Lung (tissue), 12 donors: ENCODE results near the gene FARP1. TPM values are rescaled to one million over a fixed set of nuclear protein-coding genes. Genes with fewer than 3 reads are reported as not detected.

ENCODE experiments used
- ATAC-seq: fragments of 200-7000 bp; cut with Tn5 transposase; one replicate; pipeline ENCODE4 v1.9.1; 2020; ENCODE audit warnings: moderate number of reproducible peaks; ENCODE audit not compliant: insufficient read depth, low FRiP score
- DNase-seq, 3 donors: peaks; one replicate each; pipeline ENCODE4 v3.0.0-alpha.2; 2013 to 2017
- H3K27ac ChIP-seq, 2 donors: one replicate each; pipeline ENCODE4 v1.5.1; 2013; ENCODE audit warnings: mild to moderate bottlenecking in 2 of 2, moderate library complexity in 2 of 2, control low read depth in 1 of 2, inconsistent platforms in 1 of 2, low read depth in 1 of 2, low read length in 1 of 2
- H3K27me3 ChIP-seq, 3 donors: one replicate each; pipeline ENCODE4 v1.5.1; 2013; ENCODE audit warnings: low read length in 2 of 3; ENCODE audit not compliant: control insufficient read depth in 3 of 3, insufficient read depth in 3 of 3
- H3K36me3 ChIP-seq, 4 donors: one replicate each; pipeline ENCODE4 v1.5.1; 2013; ENCODE audit warnings: low read length in 4 of 4, mild to moderate bottlenecking in 1 of 4, moderate library complexity in 1 of 4; ENCODE audit not compliant: control insufficient read depth in 4 of 4, insufficient read depth in 4 of 4
- H3K4me1 ChIP-seq, 5 donors: one replicate each; pipeline ENCODE4 v1.5.1; 2013; ENCODE audit warnings: low read length in 5 of 5, mild to moderate bottlenecking in 2 of 5, moderate library complexity in 1 of 5; ENCODE audit not compliant: control insufficient read depth in 5 of 5, insufficient read depth in 5 of 5
- H3K4me3 ChIP-seq: one replicate; pipeline ENCODE4 v1.5.1; 2013; ENCODE audit warnings: mild to moderate bottlenecking, control low read depth, moderate library complexity
- H3K9ac ChIP-seq, 2 donors: one replicate each; pipeline ENCODE4 v1.5.1; 2013; ENCODE audit warnings: low read length in 2 of 2, control low read depth in 1 of 2; ENCODE audit not compliant: insufficient read depth in 1 of 2
- H3K9me3 ChIP-seq, 4 donors: one replicate each; pipeline ENCODE4 v1.5.1; 2013; ENCODE audit warnings: low read length in 3 of 4, mild to moderate bottlenecking in 1 of 4, moderate library complexity in 1 of 4; ENCODE audit not compliant: control insufficient read depth in 4 of 4, insufficient read depth in 3 of 4
- WGBS, 2 donors: extraction: QIAGEN DNeasy Blood & Tissue Kit; methylation state at CpG; one replicate each; pipeline ENCODE4 v1.1.7; 2013; 5-methylcytosine and 5-hydroxymethylcytosine counted together
- polyA plus RNA-seq, 2 donors: library from polyadenylated mRNA; stranded (reverse); fragments of 200-250 nt; gene quantifications; one replicate each; pipeline ENCODE4 v1.2.1, GENCODE V29; 2013
- total RNA-seq, 2 donors: library from RNA; depleted of rRNA in 1 of 2; stranded (reverse); fragments of >200 nt in 1 of 2; gene quantifications; one replicate each; pipeline ENCODE4 v1.2.1, GENCODE V29; 2014 to 2021
- TF ChIP-seq, protein P1 (sequence below): IDR thresholded peaks from 2 replicates; pipeline ENCODE4 v1.5.1; 2012; ENCODE audit warnings: mild to moderate bottlenecking; ENCODE audit errors: control extremely low read depth, extremely low read depth
- donor health status: control.
- donor health status: control.
- donor health status: Bipolar disorder and iron deficiency.
- donor health status: healthy.
- donor health status: DM: yes; HTN: yes; CAD: no.

The FARP1 gene
- total and polyA plus RNA-seq, 4 donors = 20.8 to 102 (median 54.4) TPM

DNA sequence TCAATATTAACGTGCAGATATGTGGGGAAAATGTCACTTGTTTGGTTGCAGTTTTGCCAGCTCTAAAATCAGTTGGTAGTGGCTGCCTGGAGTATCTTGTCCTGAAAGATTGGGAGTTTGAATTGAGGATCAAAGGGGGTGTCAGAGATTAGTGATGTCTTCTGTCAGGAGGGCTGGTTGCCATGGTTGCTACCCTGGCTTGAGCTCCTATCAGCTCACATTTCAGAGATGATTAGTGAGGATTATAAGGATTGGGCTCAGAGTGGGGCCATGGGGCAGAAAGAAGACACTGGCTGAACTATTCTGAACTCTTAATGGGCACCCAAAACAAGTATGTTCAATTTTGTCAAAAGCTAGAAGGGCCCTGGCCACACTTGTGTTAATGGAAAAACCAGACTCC, 129.7 kb downstream of the FARP1 start:
- ATAC-seq = no peak
- H3K9ac ChIP-seq = no peak overlapping the region
- H3K27ac ChIP-seq = no peak overlapping the region
- no peaks in the 10 kb centered on the region for H3K27me3 ChIP-seq
- H3K4me1 ChIP-seq = peaks cover 2 to 42% (median 25%) of the 10 kb centered on the region in 5 donors
- WGBS, 2 donors = 73 to 77% methylated on average over 1 of the region's 1 CpG
- H3K4me3 ChIP-seq = no peak overlapping the region
- no peaks in the 10 kb centered on the region for H3K36me3 ChIP-seq
- TF ChIP-seq, protein P1, sequence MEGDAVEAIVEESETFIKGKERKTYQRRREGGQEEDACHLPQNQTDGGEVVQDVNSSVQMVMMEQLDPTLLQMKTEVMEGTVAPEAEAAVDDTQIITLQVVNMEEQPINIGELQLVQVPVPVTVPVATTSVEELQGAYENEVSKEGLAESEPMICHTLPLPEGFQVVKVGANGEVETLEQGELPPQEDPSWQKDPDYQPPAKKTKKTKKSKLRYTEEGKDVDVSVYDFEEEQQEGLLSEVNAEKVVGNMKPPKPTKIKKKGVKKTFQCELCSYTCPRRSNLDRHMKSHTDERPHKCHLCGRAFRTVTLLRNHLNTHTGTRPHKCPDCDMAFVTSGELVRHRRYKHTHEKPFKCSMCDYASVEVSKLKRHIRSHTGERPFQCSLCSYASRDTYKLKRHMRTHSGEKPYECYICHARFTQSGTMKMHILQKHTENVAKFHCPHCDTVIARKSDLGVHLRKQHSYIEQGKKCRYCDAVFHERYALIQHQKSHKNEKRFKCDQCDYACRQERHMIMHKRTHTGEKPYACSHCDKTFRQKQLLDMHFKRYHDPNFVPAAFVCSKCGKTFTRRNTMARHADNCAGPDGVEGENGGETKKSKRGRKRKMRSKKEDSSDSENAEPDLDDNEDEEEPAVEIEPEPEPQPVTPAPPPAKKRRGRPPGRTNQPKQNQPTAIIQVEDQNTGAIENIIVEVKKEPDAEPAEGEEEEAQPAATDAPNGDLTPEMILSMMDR = no peak
- no peaks in the 10 kb centered on the region for H3K9me3 ChIP-seq
- DNase-seq = peak in 1 of 3 donors; percentile 28

- Histone ChIP-seq H3K4me3 (no peak overlapping the region), H3K9ac (no peak overlapping the region), H3K27ac (no peak overlapping the region), H3K4me1 (peaks cover 2 to 35% (median 27%) of the 10 kb centered on the region in 5 donors), H3K27me3 (no peaks in the 10 kb centered on the region), H3K36me3 (no peaks in the 10 kb centered on the region), H3K9me3 (no peaks in the 10 kb centered on the region)
- ATAC-seq (no peak), DNase-seq (peak in 2 of 3 donors; percentile 41 to 56)
- WGBS, 2 donors = 80 to 84% methylated on average over 9 of the region's 9 CpGs
- TF ChIP-seq, protein P1 = no peak
These were observed 130.4 kb downstream of the FARP1 start for GRCh38 chr13:98273067-98273823.

- ATAC-seq (no peak), DNase-seq (peak; percentile 47 to 78 (median 70))
- 79 to 83% methylated on average over 12 of the region's 12 CpGs for WGBS, 2 donors
- no peaks in the 10 kb centered on the region for H3K9me3 ChIP-seq
- H3K4me3 ChIP-seq = no peak overlapping the region
- H3K27ac ChIP-seq = no peak overlapping the region
- H3K9ac ChIP-seq = peak overlapping the region in 1 of 2 donors; percentile 66
- peaks cover 2 to 35% (median 27%) of the 10 kb centered on the region in 5 donors for H3K4me1 ChIP-seq
- TF ChIP-seq, protein P1 = no peak
- no peaks in the 10 kb centered on the region for H3K36me3 ChIP-seq
- no peaks in the 10 kb centered on the region for H3K27me3 ChIP-seq
These were observed 131.2 kb downstream of the FARP1 start for GRCh38 chr13:98273824-98274742.
